WTC11 (cell line): Measurements from ENCODE around the gene RPRD1B. TPM values are rescaled to one million over a fixed set of nuclear protein-coding genes. Genes with fewer than 3 reads are reported as not detected.

Source experiments
- ATAC-seq: fragments of 200-7000 bp; cut with Tn5 transposase; 2 replicates; pipeline ENCODE4 v1.10.0; 2021; ENCODE audit warnings: mild to moderate bottlenecking, moderate library complexity
- CTCF ChIA-PET: fragments of 300-600 bp; sonication (Branson Sonifier 250); formaldehyde crosslinking; loops from one replicate; lab custom pipeline; 2021; ENCODE audit warnings: antibody characterized with exemption; lab: Charles Lee
- POLR2A ChIA-PET: fragments of 350-600 bp; sonication (Branson Sonifier 250); formaldehyde crosslinking; loops from one replicate; lab custom pipeline; 2021; ENCODE audit warnings: antibody characterized with exemption; lab: Charles Lee
- DNase-seq: peaks from one replicate; pipeline ENCODE4 v3.0.0; 2021; ENCODE audit warnings: low spot score
- H3K27ac Mint-ChIP-seq: 2 replicates; pipeline ENCODE4 v1.8.0; 2021; ENCODE audit warnings: mixed read lengths
- H3K27me3 Mint-ChIP-seq: 2 replicates; pipeline ENCODE4 v1.8.0; 2021; ENCODE audit warnings: low read depth, mild to moderate bottlenecking, moderate library complexity, mixed read lengths
- H3K36me3 Mint-ChIP-seq: 2 replicates; pipeline ENCODE4 v1.8.0; 2021; ENCODE audit warnings: mixed read lengths
- H3K4me1 Mint-ChIP-seq: 2 replicates; pipeline ENCODE4 v1.8.0; 2022; ENCODE audit warnings: mixed read lengths
- H3K4me3 Mint-ChIP-seq: 2 replicates; pipeline ENCODE4 v1.8.0; 2021; ENCODE audit warnings: mild to moderate bottlenecking, moderate library complexity, mixed read lengths
- H3K9me3 Mint-ChIP-seq: 2 replicates; pipeline ENCODE4 v1.8.0; 2021; ENCODE audit warnings: mixed read lengths
- AFF4 ChIP-seq: sonication (generic); formaldehyde crosslinking; IDR thresholded peaks from 2 replicates; pipeline ENCODE4 v1.8.1; 2023; ENCODE audit warnings: mild to moderate bottlenecking, missing genetic modification reagents, borderline replicate concordance
- ATF2 ChIP-seq: sonication (generic); formaldehyde crosslinking; IDR thresholded peaks from 2 replicates; pipeline ENCODE4 v1.8.1; 2022; ENCODE audit warnings: low read depth, missing genetic modification reagents, borderline replicate concordance
- E2F5 ChIP-seq: sonication (generic); formaldehyde crosslinking; IDR thresholded peaks from 2 replicates; pipeline ENCODE4 v1.8.1; 2022; ENCODE audit warnings: mild to moderate bottlenecking, moderate library complexity, missing genetic modification reagents
- FOXP4 ChIP-seq: sonication (generic); formaldehyde crosslinking; IDR thresholded peaks from 2 replicates; pipeline ENCODE4 v1.8.0; 2022; ENCODE audit warnings: mild to moderate bottlenecking, missing genetic modification reagents
- GABPB1 ChIP-seq: sonication (generic); formaldehyde crosslinking; IDR thresholded peaks from 2 replicates; pipeline ENCODE4 v1.8.1; 2023; ENCODE audit warnings: mild to moderate bottlenecking, missing genetic modification reagents
- GTF2I ChIP-seq: fragments of 250-450 bp; sonication (Bioruptor Pico); conservative IDR thresholded peaks from 2 replicates; pipeline ENCODE4 v1.4.0; 2021; ENCODE audit warnings: mild to moderate bottlenecking
- HMGA2 ChIP-seq: fragments of 250-450 bp; sonication (Bioruptor Pico); IDR thresholded peaks from 2 replicates; pipeline ENCODE4 v1.4.0; 2021; ENCODE audit warnings: mild to moderate bottlenecking, moderate library complexity
- IRF1 ChIP-seq: sonication (generic); formaldehyde crosslinking; IDR thresholded peaks from 2 replicates; pipeline ENCODE4 v1.8.0; 2023; ENCODE audit warnings: missing genetic modification reagents
- IRF2 ChIP-seq: sonication (generic); formaldehyde crosslinking; IDR thresholded peaks from 2 replicates; pipeline ENCODE4 v1.8.0; 2022; ENCODE audit warnings: low read depth, missing genetic modification reagents, borderline replicate concordance
- JAZF1 ChIP-seq: fragments of 250-450 bp; sonication (Bioruptor Pico); IDR thresholded peaks from 2 replicates; pipeline ENCODE4 v1.9.0; 2021; ENCODE audit warnings: moderate library complexity, mild to moderate bottlenecking, inconsistent platforms
- MXD4 ChIP-seq: fragments of 250-450 bp; sonication (Bioruptor Pico); IDR thresholded peaks from 2 replicates; pipeline ENCODE4 v1.8.0; 2021; ENCODE audit warnings: mild to moderate bottlenecking, moderate library complexity, borderline replicate concordance
- NFE2L1 ChIP-seq: sonication (generic); formaldehyde crosslinking; IDR thresholded peaks from 2 replicates; pipeline ENCODE4 v1.8.1; 2023; ENCODE audit warnings: missing genetic modification reagents
- NR1H2 ChIP-seq: sonication (generic); formaldehyde crosslinking; IDR thresholded peaks from 2 replicates; pipeline ENCODE4 v1.9.0; 2021; ENCODE audit warnings: mild to moderate bottlenecking, moderate library complexity, missing genetic modification reagents
- SMAD3 ChIP-seq: sonication (generic); formaldehyde crosslinking; IDR thresholded peaks from 2 replicates; pipeline ENCODE4 v1.8.0; 2022; ENCODE audit warnings: missing genetic modification reagents, mild to moderate bottlenecking, borderline replicate concordance
- TCF7 ChIP-seq: sonication (generic); formaldehyde crosslinking; IDR thresholded peaks from 2 replicates; pipeline ENCODE4 v1.8.0; 2022; ENCODE audit warnings: mild to moderate bottlenecking, low read depth, missing genetic modification reagents, moderate library complexity
- TEAD4 ChIP-seq: sonication (generic); formaldehyde crosslinking; IDR thresholded peaks from 2 replicates; pipeline ENCODE4 v1.8.0; 2022; ENCODE audit warnings: mild to moderate bottlenecking, missing genetic modification reagents
- ZMAT4 ChIP-seq: fragments of 250-450 bp; sonication (Bioruptor Pico); IDR thresholded peaks from 2 replicates; pipeline ENCODE4 v1.9.0; 2021; ENCODE audit warnings: mild to moderate bottlenecking
- ZNF121 ChIP-seq: sonication (generic); formaldehyde crosslinking; IDR thresholded peaks from 2 replicates; pipeline ENCODE4 v1.8.0; 2023; ENCODE audit warnings: missing genetic modification reagents
- ZNF219 ChIP-seq: sonication (generic); formaldehyde crosslinking; IDR thresholded peaks from 2 replicates; pipeline ENCODE4 v1.8.0; 2023; ENCODE audit warnings: missing genetic modification reagents, mild to moderate bottlenecking, borderline replicate concordance
- ZNF416 ChIP-seq: fragments of 250-450 bp; sonication (Bioruptor Pico); IDR thresholded peaks from 2 replicates; pipeline ENCODE4 v1.9.0; 2021; ENCODE audit warnings: mild to moderate bottlenecking, inconsistent platforms
- total RNA-seq: library from RNA; stranded (reverse); gene quantifications from 3 replicates; pipeline ENCODE4 v1.2.3, GENCODE V29; 2021
- TF ChIP-seq, protein P1 (sequence below): sonication (generic); formaldehyde crosslinking; IDR thresholded peaks from 2 replicates; pipeline ENCODE4 v1.8.0; 2022; ENCODE audit warnings: mild to moderate bottlenecking, missing genetic modification reagents
- TF ChIP-seq, protein P2 (sequence below): fragments of 200-600 bp; IDR thresholded peaks from 2 replicates; pipeline ENCODE4 v1.8.0; 2022; ENCODE audit warnings: antibody characterized with exemption

The RPRD1B gene
- total RNA-seq, 1 experiment from 2014 or later, result 21.4 TPM

GRCh38 chr20:38085026-38085425, 51.5 kb downstream of the RPRD1B start (continued):
- TF ChIP-seq AFF4 (no peak), IRF2 (no peak), GTF2I (CRISPR knock-in tag) (no peak), TEAD4 (no peak), ZNF121 (no peak), IRF1 (no peak)
- TF ChIP-seq, protein P1, sequence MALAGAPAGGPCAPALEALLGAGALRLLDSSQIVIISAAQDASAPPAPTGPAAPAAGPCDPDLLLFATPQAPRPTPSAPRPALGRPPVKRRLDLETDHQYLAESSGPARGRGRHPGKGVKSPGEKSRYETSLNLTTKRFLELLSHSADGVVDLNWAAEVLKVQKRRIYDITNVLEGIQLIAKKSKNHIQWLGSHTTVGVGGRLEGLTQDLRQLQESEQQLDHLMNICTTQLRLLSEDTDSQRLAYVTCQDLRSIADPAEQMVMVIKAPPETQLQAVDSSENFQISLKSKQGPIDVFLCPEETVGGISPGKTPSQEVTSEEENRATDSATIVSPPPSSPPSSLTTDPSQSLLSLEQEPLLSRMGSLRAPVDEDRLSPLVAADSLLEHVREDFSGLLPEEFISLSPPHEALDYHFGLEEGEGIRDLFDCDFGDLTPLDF (CRISPR knock-in tag), result no peak

- H3K9me3 Mint-ChIP-seq, result no peaks in the 10 kb centered on the region
- ATAC-seq, result no peak
- H3K4me3 Mint-ChIP-seq, result no peak overlapping the region
- CTCF ChIA-PET, result interaction anchor here (5.9 kb wide), 1 partner anchor 16 kb away, joined by 26 read pairs; no protein-coding TSS in a partner anchor
- DNase-seq, result no peak
- H3K4me1 Mint-ChIP-seq, result no peaks in the 10 kb centered on the region
- H3K27ac Mint-ChIP-seq, result no peak overlapping the region
- H3K27me3 Mint-ChIP-seq, result no peaks in the 10 kb centered on the region
- TF ChIP-seq SMAD3 (no peak), ZNF219 (no peak), TCF7 (CRISPR knock-in tag) (no peak), GABPB1 (no peak), E2F5 (CRISPR knock-in tag) (no peak), NFE2L1 (CRISPR knock-in tag) (no peak), ATF2 (no peak)
- TF ChIP-seq, protein P1 (CRISPR knock-in tag), result no peak
- POLR2A ChIA-PET, result interaction anchor here (0.6 kb wide), 1 partner anchor 87 kb away, joined by 4 read pairs; no protein-coding TSS in a partner anchor
- H3K36me3 Mint-ChIP-seq, result peaks cover 33% of the 10 kb centered on the region
Measured at GRCh38 chr20:38089500-38089899, 56.0 kb downstream of the RPRD1B start.

DNA sequence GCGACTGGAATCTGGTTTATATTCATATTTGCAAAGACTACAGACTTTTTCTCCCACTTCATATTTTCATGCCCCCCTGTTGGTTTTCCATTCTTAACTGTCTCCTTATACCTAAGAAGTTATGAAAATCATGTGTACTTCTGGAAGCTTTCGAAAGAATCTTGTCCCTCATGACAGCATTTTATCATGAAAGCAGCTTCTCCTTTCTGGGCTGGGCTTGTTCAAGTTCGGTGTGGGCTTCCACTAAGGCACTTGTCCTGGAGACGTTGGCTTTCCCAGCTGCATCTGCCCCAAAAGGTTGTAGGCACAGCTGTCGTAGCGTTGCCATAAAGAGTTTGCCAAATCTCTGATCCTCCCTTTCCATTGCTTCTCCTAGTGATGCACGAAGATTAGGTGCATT, 56.5 kb downstream of the RPRD1B start:
- Mint-ChIP-seq H3K36me3 (peaks cover 29% of the 10 kb centered on the region), H3K27me3 (no peaks in the 10 kb centered on the region), H3K27ac (no peak overlapping the region), H3K4me1 (no peaks in the 10 kb centered on the region), H3K9me3 (no peaks in the 10 kb centered on the region), H3K4me3 (no peak overlapping the region)
- CTCF ChIA-PET, result interaction anchor here (1.1 to 5.9 kb wide), 2 partner anchors 17 to 131 kb away, joined by 4 to 26 read pairs; no protein-coding TSS in a partner anchor
- DNase-seq (no peak), ATAC-seq (no peak)
- POLR2A ChIA-PET, result interaction anchor here (0.6 kb wide), 1 partner anchor 86 kb away, joined by 4 read pairs; no protein-coding TSS in a partner anchor
- TF ChIP-seq, protein P2, sequence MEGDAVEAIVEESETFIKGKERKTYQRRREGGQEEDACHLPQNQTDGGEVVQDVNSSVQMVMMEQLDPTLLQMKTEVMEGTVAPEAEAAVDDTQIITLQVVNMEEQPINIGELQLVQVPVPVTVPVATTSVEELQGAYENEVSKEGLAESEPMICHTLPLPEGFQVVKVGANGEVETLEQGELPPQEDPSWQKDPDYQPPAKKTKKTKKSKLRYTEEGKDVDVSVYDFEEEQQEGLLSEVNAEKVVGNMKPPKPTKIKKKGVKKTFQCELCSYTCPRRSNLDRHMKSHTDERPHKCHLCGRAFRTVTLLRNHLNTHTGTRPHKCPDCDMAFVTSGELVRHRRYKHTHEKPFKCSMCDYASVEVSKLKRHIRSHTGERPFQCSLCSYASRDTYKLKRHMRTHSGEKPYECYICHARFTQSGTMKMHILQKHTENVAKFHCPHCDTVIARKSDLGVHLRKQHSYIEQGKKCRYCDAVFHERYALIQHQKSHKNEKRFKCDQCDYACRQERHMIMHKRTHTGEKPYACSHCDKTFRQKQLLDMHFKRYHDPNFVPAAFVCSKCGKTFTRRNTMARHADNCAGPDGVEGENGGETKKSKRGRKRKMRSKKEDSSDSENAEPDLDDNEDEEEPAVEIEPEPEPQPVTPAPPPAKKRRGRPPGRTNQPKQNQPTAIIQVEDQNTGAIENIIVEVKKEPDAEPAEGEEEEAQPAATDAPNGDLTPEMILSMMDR, result no peak
- TF ChIP-seq ZNF416 (CRISPR knock-in tag), result no peak
- no peak for TF ChIP-seq MXD4 (CRISPR knock-in tag)
- no peak for TF ChIP-seq ZMAT4 (CRISPR knock-in tag)
- no peak for TF ChIP-seq JAZF1 (CRISPR knock-in tag)
- no peak for TF ChIP-seq HMGA2 (CRISPR knock-in tag)
- no peak for TF ChIP-seq NR1H2 (CRISPR knock-in tag)
- no peak for TF ChIP-seq FOXP4
